ENCODE results near the gene ACTL8.

The ACTL8 gene

DNA sequence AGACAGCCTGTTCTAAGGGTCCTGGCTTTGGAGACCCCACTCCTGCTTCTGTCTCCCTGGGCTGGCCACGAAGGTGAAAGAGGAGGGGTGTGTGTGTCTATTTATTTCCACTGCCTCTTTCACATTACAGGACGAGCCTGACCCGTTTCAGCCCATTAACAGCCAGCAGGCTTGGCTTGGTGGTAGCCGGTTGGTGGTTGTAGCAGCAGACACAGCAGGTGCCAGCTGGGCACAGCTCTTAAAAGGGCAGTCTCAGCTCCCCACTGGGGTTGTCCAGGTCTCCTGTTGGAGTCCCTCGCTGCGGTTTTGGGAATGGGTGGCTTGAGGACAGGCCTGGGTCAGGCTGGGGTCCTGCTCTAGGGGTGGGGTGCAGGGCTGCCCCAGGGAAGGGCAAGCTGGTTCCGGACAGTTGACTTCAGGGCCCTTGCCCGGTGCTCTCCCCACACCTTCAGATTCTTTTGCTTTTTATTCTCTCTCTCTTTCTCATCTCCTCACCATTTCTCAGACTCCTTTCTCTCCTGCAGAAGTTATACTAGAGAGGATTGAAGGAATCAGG lies 84.6 kb downstream of the ACTL8 start:
- no peaks in the 10 kb centered on the region for H3K9me3 ChIP-seq (ENCODE audit: control insufficient read depth, insufficient read depth, low read length)
- no CpG with 5 or more reads among the region's 8 CpGs for WGBS (ENCODE audit: insufficient coverage, insufficient read length)

DNA sequence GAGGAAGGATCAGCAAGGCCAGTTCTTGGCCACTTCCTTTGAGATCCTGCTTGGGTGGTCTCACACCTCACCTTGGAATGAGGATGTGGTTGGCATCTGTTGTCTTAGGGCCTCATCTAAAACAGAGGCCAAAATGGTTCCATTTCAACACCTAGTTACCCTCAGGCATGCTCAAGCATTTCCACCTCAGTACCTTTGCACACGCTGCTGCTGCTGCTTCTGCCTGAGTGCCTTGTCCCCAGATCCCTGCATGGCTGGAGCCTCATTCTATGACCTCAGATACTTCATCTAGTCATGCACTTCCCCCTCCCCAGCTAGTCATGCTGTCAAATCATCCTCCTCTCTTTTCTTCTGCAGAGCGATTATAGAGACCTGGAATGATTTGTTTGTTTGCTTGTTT lies 86.8 kb downstream of the ACTL8 start:
- Histone ChIP-seq H3K4me1 (ENCODE audit: control insufficient read depth, insufficient read depth, low read length) (no peaks in the 10 kb centered on the region; the same call in 1 of the 2 replicates), H3K9me3 (ENCODE audit: control insufficient read depth, insufficient read depth, low read length) (no peaks in the 10 kb centered on the region), H3K27ac (ENCODE audit: low read length) (no peak overlapping the region), H3K27me3 (ENCODE audit: control insufficient read depth, insufficient read depth, low read length) (no peaks in the 10 kb centered on the region), H3K36me3 (ENCODE audit: control insufficient read depth, insufficient read depth, low read length) (no peaks in the 10 kb centered on the region), H3K4me3 (ENCODE audit: low read length) (no peak overlapping the region)
- WGBS (ENCODE audit: insufficient coverage, insufficient read length) = no CpG with 5 or more reads among the region's 2 CpGs
- no peak for DNase-seq (ENCODE audit: low read depth, low spot score)

More for the DNA sequence above, 84.6 kb downstream of the ACTL8 start:
- Histone ChIP-seq H3K27ac (ENCODE audit: low read length) (no peak overlapping the region), H3K27me3 (ENCODE audit: control insufficient read depth, insufficient read depth, low read length) (no peaks in the 10 kb centered on the region), H3K4me3 (ENCODE audit: low read length) (no peak overlapping the region), H3K36me3 (ENCODE audit: control insufficient read depth, insufficient read depth, low read length) (no peaks in the 10 kb centered on the region), H3K4me1 (ENCODE audit: control insufficient read depth, insufficient read depth, low read length) (no peaks in the 10 kb centered on the region; the same call in 1 of the 2 replicates)
- no peak for DNase-seq (ENCODE audit: low read depth, low spot score)

- WGBS (ENCODE audit: insufficient coverage, insufficient read length) = no CpG with 5 or more reads among the region's 5 CpGs
- Histone ChIP-seq H3K27me3 (ENCODE audit: control insufficient read depth, insufficient read depth, low read length) (no peaks in the 10 kb centered on the region), H3K4me3 (ENCODE audit: low read length) (no peak overlapping the region), H3K4me1 (ENCODE audit: control insufficient read depth, insufficient read depth, low read length) (no peaks in the 10 kb centered on the region; the same call in 1 of the 2 replicates), H3K27ac (ENCODE audit: low read length) (no peak overlapping the region), H3K36me3 (ENCODE audit: control insufficient read depth, insufficient read depth, low read length) (no peaks in the 10 kb centered on the region), H3K9me3 (ENCODE audit: control insufficient read depth, insufficient read depth, low read length) (no peaks in the 10 kb centered on the region)
- DNase-seq (ENCODE audit: low read depth, low spot score) = no peak
Measured at GRCh38 chr1:17842686-17843085, 87.6 kb downstream of the ACTL8 start.

DNA sequence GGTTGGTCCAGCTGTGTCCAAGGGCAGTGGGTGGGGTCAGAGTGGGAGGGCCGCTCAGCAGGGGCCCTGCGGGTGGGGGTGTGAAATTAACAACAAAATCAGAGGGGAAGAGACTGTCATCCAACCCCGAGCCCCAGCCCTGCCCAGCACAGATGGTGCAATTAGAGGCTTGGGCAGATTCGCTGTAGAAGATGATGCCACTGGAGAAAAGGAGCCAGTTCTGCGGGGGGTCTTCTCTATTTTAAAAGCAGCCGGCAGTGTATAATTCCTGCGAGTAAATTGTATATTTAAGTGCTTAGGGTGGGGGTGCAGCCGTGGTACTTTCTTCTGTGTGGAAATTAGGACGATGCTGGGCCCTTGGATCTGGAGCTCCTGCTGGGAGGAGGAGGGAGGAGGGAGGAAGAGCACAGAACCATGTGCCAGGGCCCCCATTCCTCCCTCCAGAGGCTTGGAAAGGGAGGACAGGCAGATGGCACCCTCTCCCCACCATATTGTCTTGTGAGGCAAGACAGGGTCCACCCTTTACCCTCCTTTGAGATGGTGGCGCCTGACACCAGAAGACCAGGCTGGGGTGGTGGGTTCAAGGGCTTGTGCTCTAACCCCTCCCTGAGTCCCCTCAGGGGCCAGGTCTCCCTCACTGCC lies 89.2 kb downstream of the ACTL8 start:
- no peak overlapping the region for H3K27ac ChIP-seq (ENCODE audit: low read length)
- no peaks in the 10 kb centered on the region; the same call in 1 of the 2 replicates for H3K4me1 ChIP-seq (ENCODE audit: control insufficient read depth, insufficient read depth, low read length)
- WGBS (ENCODE audit: insufficient coverage, insufficient read length) = no CpG with 5 or more reads among the region's 10 CpGs
- H3K27me3 ChIP-seq (ENCODE audit: control insufficient read depth, insufficient read depth, low read length) = no peaks in the 10 kb centered on the region
- DNase-seq (ENCODE audit: low read depth, low spot score) = no peak
- no peaks in the 10 kb centered on the region for H3K9me3 ChIP-seq (ENCODE audit: control insufficient read depth, insufficient read depth, low read length)
- H3K4me3 ChIP-seq (ENCODE audit: low read length) = no peak overlapping the region
- no peaks in the 10 kb centered on the region for H3K36me3 ChIP-seq (ENCODE audit: control insufficient read depth, insufficient read depth, low read length)

DNA sequence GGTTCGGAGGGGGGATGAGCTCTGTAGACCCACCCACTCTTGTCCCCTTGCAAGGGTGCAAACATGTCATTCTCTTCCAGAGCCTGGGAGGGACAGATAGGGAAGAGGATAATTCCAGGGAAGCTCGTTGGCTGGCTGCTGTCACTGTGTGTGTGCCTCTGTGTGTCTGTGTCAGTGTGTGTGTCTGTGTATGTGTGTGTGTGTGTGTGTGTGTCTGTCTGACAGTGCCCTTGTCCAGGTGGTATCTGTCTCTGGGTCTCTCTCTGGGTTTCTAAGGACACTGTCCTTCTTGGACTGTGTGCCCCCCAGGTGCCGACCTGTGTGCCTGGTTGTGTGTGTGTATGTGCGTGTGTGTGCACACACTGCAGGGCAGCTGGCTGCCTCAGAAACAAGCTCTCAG lies 90.5 kb downstream of the ACTL8 start:
- Histone ChIP-seq H3K9me3 (ENCODE audit: control insufficient read depth, insufficient read depth, low read length) (no peaks in the 10 kb centered on the region), H3K4me1 (ENCODE audit: control insufficient read depth, insufficient read depth, low read length) (no peaks in the 10 kb centered on the region; the same call in 1 of the 2 replicates), H3K4me3 (ENCODE audit: low read length) (no peak overlapping the region), H3K27me3 (ENCODE audit: control insufficient read depth, insufficient read depth, low read length) (no peaks in the 10 kb centered on the region), H3K27ac (ENCODE audit: low read length) (no peak overlapping the region), H3K36me3 (ENCODE audit: control insufficient read depth, insufficient read depth, low read length) (no peaks in the 10 kb centered on the region)
- no CpG with 5 or more reads among the region's 4 CpGs for WGBS (ENCODE audit: insufficient coverage, insufficient read length)
- no peak for DNase-seq (ENCODE audit: low read depth, low spot score)

GRCh38 chr1:17846341-17846740 lies 91.2 kb downstream of the ACTL8 start:
- no peaks in the 10 kb centered on the region for H3K36me3 ChIP-seq (ENCODE audit: control insufficient read depth, insufficient read depth, low read length)
- no peaks in the 10 kb centered on the region for H3K27me3 ChIP-seq (ENCODE audit: control insufficient read depth, insufficient read depth, low read length)
- H3K27ac ChIP-seq (ENCODE audit: low read length) = no peak overlapping the region
- DNase-seq (ENCODE audit: low read depth, low spot score) = no peak
- H3K9me3 ChIP-seq (ENCODE audit: control insufficient read depth, insufficient read depth, low read length) = no peaks in the 10 kb centered on the region
- no peaks in the 10 kb centered on the region; the same call in 1 of the 2 replicates for H3K4me1 ChIP-seq (ENCODE audit: control insufficient read depth, insufficient read depth, low read length)
- WGBS (ENCODE audit: insufficient coverage, insufficient read length) = no CpG with 5 or more reads among the region's 3 CpGs
- no peak overlapping the region for H3K4me3 ChIP-seq (ENCODE audit: low read length)

GRCh38 chr1:17847111-17847510 lies 92.0 kb downstream of the ACTL8 start:
- no peak for DNase-seq (ENCODE audit: low read depth, low spot score)
- WGBS (ENCODE audit: insufficient coverage, insufficient read length) = no CpG with 5 or more reads among the region's 3 CpGs
- no peak overlapping the region for H3K27ac ChIP-seq (ENCODE audit: low read length)
- H3K9me3 ChIP-seq (ENCODE audit: control insufficient read depth, insufficient read depth, low read length) = no peaks in the 10 kb centered on the region
- H3K4me1 ChIP-seq (ENCODE audit: control insufficient read depth, insufficient read depth, low read length) = no peaks in the 10 kb centered on the region; the same call in 1 of the 2 replicates
- H3K27me3 ChIP-seq (ENCODE audit: control insufficient read depth, insufficient read depth, low read length) = no peaks in the 10 kb centered on the region
- no peak overlapping the region for H3K4me3 ChIP-seq (ENCODE audit: low read length)
- no peaks in the 10 kb centered on the region for H3K36me3 ChIP-seq (ENCODE audit: control insufficient read depth, insufficient read depth, low read length)

- no peaks in the 10 kb centered on the region for H3K36me3 ChIP-seq (ENCODE audit: control insufficient read depth, insufficient read depth, low read length)
- no peak for DNase-seq (ENCODE audit: low read depth, low spot score)
- no CpG with 5 or more reads among the region's 3 CpGs for whole genome bisulfite sequencing (ENCODE audit: insufficient coverage, insufficient read length)
- no peak overlapping the region for H3K4me3 ChIP-seq (ENCODE audit: low read length)
- no peaks in the 10 kb centered on the region for H3K27me3 ChIP-seq (ENCODE audit: control insufficient read depth, insufficient read depth, low read length)
- no peaks in the 10 kb centered on the region for H3K9me3 ChIP-seq (ENCODE audit: control insufficient read depth, insufficient read depth, low read length)
- H3K27ac ChIP-seq (ENCODE audit: low read length) = no peak overlapping the region
- H3K4me1 ChIP-seq (ENCODE audit: control insufficient read depth, insufficient read depth, low read length) = no peaks in the 10 kb centered on the region
Measured at GRCh38 chr1:17849216-17849615, 94.1 kb downstream of the ACTL8 start.

DNA sequence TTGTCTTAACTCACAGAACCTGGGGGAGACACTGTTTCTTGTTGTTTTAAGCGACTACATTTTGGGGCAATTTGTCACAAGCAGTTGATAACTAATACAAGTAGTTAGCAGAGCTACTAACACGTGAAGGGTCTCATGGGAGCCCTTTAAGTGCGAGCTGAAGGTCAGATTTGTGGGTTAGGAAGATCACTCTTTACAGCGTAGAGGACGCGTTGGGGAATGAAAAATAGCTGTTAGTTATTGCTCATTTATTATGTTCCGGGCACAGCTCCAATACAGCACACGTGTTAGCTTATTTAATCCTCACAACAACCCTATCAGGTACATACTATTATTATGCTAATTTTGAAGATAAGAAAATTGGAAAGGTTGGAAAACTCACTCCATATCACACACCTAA lies 95.9 kb downstream of the ACTL8 start:
- H3K9me3 ChIP-seq (ENCODE audit: control insufficient read depth, insufficient read depth, low read length) = no peaks in the 10 kb centered on the region
- H3K4me1 ChIP-seq (ENCODE audit: control insufficient read depth, insufficient read depth, low read length) = no peaks in the 10 kb centered on the region
- no peak overlapping the region for H3K27ac ChIP-seq (ENCODE audit: low read length)
- DNase-seq (ENCODE audit: low read depth, low spot score) = no peak
- WGBS (ENCODE audit: insufficient coverage, insufficient read length) = no CpG with 5 or more reads among the region's 8 CpGs
- H3K4me3 ChIP-seq (ENCODE audit: low read length) = no peak overlapping the region
- H3K27me3 ChIP-seq (ENCODE audit: control insufficient read depth, insufficient read depth, low read length) = no peaks in the 10 kb centered on the region
- H3K36me3 ChIP-seq (ENCODE audit: control insufficient read depth, insufficient read depth, low read length) = no peaks in the 10 kb centered on the region

DNA sequence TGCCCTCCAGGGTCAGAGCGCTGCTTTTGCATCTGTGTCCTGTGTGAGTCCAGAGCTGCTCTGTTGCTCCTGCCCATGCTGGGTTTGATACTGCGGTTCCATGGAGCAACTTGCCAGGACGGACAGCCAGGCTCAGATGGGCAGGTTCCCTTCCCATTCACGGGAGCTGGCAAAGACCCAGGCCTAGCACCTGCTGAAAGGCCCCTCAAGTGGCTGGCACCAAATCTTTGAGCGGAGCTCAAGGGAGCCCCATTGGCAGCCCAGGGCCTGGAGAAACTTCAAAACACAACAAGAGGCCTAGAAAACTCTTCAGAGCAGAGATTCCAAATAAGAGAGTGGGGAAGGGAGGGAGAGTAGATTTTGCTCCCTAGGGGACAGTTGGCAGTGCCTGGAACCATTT lies 97.2 kb downstream of the ACTL8 start:
- no peaks in the 10 kb centered on the region for H3K4me1 ChIP-seq (ENCODE audit: control insufficient read depth, insufficient read depth, low read length)
- DNase-seq (ENCODE audit: low read depth, low spot score) = no peak
- no peaks in the 10 kb centered on the region for H3K27me3 ChIP-seq (ENCODE audit: control insufficient read depth, insufficient read depth, low read length)
- no peaks in the 10 kb centered on the region for H3K9me3 ChIP-seq (ENCODE audit: control insufficient read depth, insufficient read depth, low read length)
- H3K27ac ChIP-seq (ENCODE audit: low read length) = no peak overlapping the region
- no peak overlapping the region for H3K4me3 ChIP-seq (ENCODE audit: low read length)
- H3K36me3 ChIP-seq (ENCODE audit: control insufficient read depth, insufficient read depth, low read length) = no peaks in the 10 kb centered on the region
- no CpG with 5 or more reads among the region's 5 CpGs for WGBS (ENCODE audit: insufficient coverage, insufficient read length)

All from iPS DF 6.9 (cell line).